GM19395 (cell line): ENCODE results near the gene SPRED2.
"Not testable (repeated sequence)": the region's sequence is repeated elsewhere in the genome, so short reads cannot be mapped to it uniquely, and the experiment has no call there.

Experiments used
- ATAC-seq: cut with Tn5 transposase; IDR thresholded peaks from one replicate; pipeline ENCODE4 v1.9.1; 2021; ENCODE audit warnings: mild to moderate bottlenecking, moderate library complexity; ENCODE audit not compliant: unreplicated experiment

SPRED2 gene

DNA sequence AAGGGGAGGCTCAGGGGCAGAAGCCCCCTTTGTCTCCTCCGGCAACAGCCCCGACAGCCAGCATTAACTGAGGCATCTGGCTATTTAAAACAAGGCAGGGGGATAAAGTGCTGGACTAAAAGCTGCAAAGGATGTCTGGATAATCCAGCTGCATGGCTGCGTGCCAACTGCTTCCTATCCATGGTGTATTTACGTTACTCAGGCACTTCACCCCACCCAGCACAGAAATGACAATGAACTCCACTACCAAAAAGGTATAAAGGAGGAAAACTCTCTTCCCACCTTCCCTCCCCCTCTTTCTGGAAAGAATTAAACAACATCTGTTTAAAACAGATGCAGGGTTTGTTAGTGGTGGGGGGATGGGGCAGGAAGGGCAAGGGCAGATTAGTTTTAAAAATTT, 82.5 kb downstream of the SPRED2 start:
- ATAC-seq: no peak

GRCh38 chr2:65347913-65348312, 84.5 kb downstream of the SPRED2 start:
- ATAC-seq: no peak

GRCh38 chr2:65345631-65346030, 86.8 kb downstream of the SPRED2 start:
- no peak for ATAC-seq

DNA sequence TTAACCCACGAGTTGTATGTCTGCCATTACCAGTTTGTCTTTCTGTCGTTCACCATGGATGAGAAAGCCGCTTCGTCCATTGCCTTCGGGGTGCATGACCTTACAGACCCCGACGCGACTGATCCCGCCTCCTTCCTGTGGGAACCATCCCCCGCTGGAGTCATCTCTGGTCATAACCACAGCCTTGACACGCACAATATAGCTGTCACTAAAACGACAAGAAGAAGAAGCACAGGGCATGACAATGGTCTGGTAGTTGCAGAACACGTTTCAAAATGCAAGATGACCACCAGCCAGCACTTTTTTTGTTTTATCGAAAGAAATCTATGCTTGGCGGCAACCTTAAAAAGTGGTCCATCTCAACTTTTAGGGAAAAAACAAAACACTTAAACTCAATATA, 87.7 kb downstream of the SPRED2 start:
- no peak for ATAC-seq

- ATAC-seq: no peak
These were observed 88.2 kb downstream of the SPRED2 start for GRCh38 chr2:65344182-65344581.

GRCh38 chr2:65343386-65343785, 89.0 kb downstream of the SPRED2 start:
- no peak for ATAC-seq

DNA sequence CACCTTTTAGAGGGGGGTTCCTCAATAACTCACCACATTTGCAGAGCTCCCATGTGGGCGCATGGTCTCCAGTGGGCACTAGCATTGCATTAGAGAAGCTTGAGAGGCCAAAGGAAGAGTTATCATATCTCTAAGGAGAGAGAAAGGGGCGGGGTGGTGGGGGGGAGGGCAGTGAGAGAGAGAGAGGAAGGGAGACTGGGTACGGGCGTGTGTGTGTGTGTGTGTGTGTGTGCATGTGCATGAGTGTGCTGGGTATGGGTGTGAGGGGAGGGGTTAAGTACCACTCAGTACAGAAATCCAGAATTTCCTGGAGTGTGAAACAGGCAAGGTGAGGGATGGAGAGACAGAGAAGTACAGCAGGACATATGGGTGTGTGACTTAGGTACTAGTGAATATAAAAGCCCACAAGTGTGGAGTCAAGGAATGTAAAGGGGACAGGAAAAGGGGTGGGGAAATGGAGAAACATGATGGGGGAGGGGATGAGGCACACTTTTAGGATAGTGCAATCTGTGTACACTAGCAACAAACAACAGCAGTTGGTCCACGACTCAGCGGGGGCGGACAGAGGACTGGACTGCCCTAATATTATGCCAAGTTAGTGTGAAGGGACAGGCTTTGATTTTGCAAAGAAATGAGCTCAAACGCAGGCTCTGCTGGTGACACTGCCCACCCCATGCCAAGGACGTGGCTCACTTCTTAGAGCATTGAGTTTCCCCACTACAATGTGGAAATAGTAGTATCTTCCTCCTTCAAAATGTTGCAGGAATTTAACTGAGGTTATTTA, 91.3 kb downstream of the SPRED2 start:
- ATAC-seq: no peak

GRCh38 chr2:65339648-65340047, 92.8 kb downstream of the SPRED2 start:
- ATAC-seq: no peak

GRCh38 chr2:65338830-65339495, 93.4 kb downstream of the SPRED2 start:
- ATAC-seq: not testable (repeated sequence)

DNA sequence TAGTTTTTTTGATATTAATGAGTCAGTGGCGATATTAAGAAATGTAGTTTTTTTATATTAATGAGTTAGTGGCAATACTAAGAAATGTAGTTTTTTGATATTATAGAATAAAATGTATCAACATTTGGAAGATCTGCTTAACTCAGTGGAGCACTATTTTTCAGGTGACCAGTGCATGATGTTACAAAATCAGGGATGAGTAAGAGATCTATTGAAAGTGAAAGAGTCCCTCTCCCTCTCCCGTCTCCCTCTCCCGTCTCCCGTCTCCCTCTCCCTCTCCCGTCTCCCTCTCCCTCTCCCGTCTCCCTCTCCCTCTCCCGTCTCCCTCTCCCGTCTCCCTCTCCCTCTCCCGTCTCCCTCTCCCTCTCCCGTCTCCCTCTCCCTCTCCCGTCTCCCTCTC, 94.5 kb downstream of the SPRED2 start:
- not testable (repeated sequence) for ATAC-seq

DNA sequence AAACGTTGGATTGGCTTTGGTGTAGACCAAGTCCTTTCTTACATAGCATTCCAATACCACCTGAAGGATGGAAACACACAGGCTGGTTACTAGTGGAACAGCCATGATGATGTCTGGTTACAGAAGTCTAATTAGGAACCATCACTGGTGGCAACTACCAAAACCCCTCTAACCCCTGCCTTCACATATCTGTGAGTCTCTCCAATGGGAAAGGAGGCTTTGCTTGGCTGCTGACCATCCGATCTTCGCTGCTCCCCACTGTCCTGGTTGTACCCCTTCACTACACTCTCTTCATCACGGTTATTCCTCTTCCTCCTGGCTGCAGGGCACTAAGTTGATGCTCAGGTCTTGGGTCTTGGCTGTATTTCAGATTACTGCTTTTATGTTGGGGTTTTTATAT, 97.7 kb downstream of the SPRED2 start:
- no peak for ATAC-seq

GRCh38 chr2:65331336-65332025, 100.9 kb downstream of the SPRED2 start:
- ATAC-seq: no peak

DNA sequence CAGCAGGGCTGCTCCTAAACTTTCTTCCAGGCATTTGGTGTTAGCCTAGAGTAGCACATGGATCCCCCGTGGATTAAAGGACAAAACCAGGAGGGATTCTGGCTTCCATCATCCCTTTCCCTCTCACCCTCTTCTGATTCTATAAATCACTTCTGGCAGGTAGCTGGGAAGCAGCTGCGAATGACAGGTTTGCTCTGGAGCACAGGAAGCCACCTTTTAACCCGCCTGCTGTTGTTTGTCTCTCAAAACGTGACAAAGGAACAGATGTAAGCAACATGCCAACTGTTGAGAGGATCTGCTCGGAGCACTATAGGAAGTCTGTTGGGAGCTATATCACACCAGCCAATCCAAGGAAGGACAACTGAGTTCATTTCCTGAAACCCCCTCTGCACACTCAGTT, 102.9 kb downstream of the SPRED2 start:
- no peak for ATAC-seq

DNA sequence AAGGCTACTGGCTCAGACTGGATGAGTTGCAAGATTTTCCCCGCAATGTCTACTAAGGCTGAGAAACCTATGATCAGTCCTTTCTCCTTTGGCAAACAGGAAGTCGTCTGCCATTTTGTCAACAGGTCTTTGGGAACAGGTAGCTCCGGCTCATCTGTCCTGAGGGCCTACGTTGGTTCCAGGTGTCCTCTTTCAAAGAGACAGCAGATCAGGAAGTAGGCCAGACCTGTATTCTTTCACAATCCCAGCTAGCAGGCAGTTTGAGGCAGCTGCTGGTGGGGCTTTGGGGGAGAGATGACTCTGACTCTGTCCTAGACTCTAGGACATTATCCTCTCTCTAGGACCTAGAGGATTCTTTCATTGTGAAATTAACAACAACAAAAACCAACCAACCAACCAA, 106.1 kb downstream of the SPRED2 start:
- ATAC-seq: no peak

DNA sequence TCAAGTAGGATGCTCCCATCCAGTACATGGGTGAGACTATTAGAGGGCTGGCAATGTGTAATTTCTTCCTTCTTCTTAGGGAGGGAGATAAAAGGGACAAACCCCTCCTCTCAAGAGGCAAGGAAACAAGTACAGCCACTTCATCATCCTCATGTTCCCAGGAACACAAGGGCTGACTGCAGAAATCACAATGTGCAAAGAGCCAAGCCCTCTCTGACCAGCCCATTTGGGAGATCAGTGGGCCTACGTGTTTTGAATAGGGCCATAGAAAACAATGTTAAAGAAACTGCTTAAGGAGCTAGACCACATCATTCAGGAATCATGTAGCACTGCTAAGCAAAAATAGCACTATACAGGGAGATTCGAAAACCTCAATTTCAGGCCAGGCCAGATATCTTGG, 107.3 kb downstream of the SPRED2 start:
- no peak for ATAC-seq

GRCh38 chr2:65320946-65321345, 111.5 kb downstream of the SPRED2 start:
- ATAC-seq: no peak

- ATAC-seq: peak; percentile 64
These were observed 112.2 kb downstream of the SPRED2 start for GRCh38 chr2:65320042-65320725.

DNA sequence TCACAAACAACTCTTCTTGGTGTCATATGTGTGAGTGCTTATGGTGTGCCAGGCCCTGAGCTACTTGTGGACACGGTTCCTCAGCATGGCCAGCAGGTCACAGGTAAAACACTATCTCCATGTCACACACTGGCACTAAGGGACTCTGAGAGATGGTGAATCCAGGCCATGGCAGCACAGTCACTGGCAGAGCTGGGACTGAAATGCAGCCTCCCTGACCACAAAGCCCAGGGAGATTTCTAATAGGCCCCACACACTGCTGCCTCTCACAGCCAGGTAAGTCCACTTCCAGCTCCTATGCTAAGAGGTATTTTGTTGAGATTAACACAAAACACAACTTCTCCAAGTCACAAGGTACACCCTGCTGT, 112.7 kb downstream of the SPRED2 start:
- no peak for ATAC-seq

GRCh38 chr2:65319072-65319673, 113.2 kb downstream of the SPRED2 start:
- ATAC-seq: no peak

DNA sequence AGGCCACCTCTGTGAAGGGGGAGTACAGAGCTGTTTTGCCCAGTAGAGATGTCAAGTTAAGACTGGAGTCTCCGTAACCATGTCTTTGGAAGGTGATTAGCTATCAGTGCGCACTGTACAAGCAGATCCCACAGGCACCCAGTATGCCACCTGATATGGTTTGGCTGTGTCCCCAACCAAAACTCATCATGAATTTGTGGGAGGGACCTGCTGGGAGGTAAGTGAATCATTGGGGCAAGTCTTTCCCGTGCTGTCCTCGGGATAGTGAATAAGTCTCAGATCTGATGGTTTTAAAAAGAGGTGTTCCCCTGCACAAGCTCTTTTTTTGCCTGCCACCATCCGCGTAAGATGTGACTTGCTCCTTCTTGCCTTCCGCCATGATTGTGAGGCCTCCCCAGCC, 114.6 kb downstream of the SPRED2 start:
- ATAC-seq: no peak

- ATAC-seq: not testable (repeated sequence)
These were observed 115.0 kb downstream of the SPRED2 start for GRCh38 chr2:65317351-65317750.
